K562 (cell line): ENCODE data around the gene PUS7L. TPM values are rescaled to one million over a fixed set of nuclear protein-coding genes. Genes with fewer than 3 reads are reported as not detected.
A peak's percentile ranks its signal among the peaks of the same experiment; 100 is the strongest.

Experiments used
- EP300 ChIP-seq: IDR thresholded peaks from 2 replicates; pipeline ENCODE4 v1.6.1; 2012; ENCODE audit warnings: low read length, improper control_type of control experiment
- EP400 ChIP-seq: fragments of 450-650 bp; IDR thresholded peaks from 2 replicates; pipeline ENCODE4 v1.6.1; 2017; ENCODE audit warnings: antibody characterized with exemption, mild to moderate bottlenecking, moderate library complexity
- ETV1 ChIP-seq: fragments of 450-650 bp; conservative IDR thresholded peaks from 2 replicates; pipeline ENCODE4 v1.6.1; 2016; ENCODE audit warnings: missing genetic modification characterization, control low read depth, low read depth, missing compliant biosample characterization
- HCFC1 ChIP-seq: IDR thresholded peaks from 2 replicates; pipeline ENCODE4 v1.6.1; 2012; ENCODE audit warnings: low read depth, low read length, improper control_type of control experiment
- HNRNPUL1 ChIP-seq: fragments of 200-400 bp; formaldehyde crosslinking; IDR thresholded peaks from 2 replicates; pipeline ENCODE4 v1.6.1; 2017; ENCODE audit warnings: low read length
- KLF6 ChIP-seq: fragments of 250-450 bp; sonication (Bioruptor Pico); IDR thresholded peaks from 2 replicates; pipeline ENCODE4 v1.4.0; 2020; ENCODE audit warnings: mild to moderate bottlenecking, moderate library complexity, borderline replicate concordance
- MED1 ChIP-seq: sonication (generic); formaldehyde crosslinking; IDR thresholded peaks from 2 replicates; pipeline ENCODE4 v1.8.1; 2023; ENCODE audit warnings: missing genetic modification reagents, borderline replicate concordance
- NCOA2 ChIP-seq, 2 experiments: fragments of 450-650 bp; IDR thresholded peaks; 2 replicates each; pipeline ENCODE4 v1.6.1; 2018; ENCODE audit warnings: mild to moderate bottlenecking in 2 of 2, moderate library complexity in 1 of 2; ENCODE audit not compliant: partially characterized antibody in 2 of 2
- NCOA6 ChIP-seq: fragments of 450-650 bp; IDR thresholded peaks from 2 replicates; pipeline ENCODE4 v1.6.1; 2017; ENCODE audit warnings: mild to moderate bottlenecking
- NFE2 ChIP-seq: IDR thresholded peaks from 2 replicates; pipeline ENCODE4 v1.6.1; 2014; ENCODE audit warnings: antibody characterized with exemption, low read depth
- PHF8 ChIP-seq: fragments of 200-600 bp; sonication (generic); IDR thresholded peaks from 2 replicates; pipeline ENCODE4 v1.6.1; 2012; ENCODE audit warnings: mixed run types, mild to moderate bottlenecking, inconsistent platforms, low read length, moderate library complexity, borderline replicate concordance
- PHTF2 ChIP-seq: fragments of 250-450 bp; sonication (Bioruptor Pico); IDR thresholded peaks from 2 replicates; pipeline ENCODE4 v1.5.0; 2021; ENCODE audit warnings: mild to moderate bottlenecking
- PTBP1 ChIP-seq: fragments of 200-400 bp; formaldehyde crosslinking; IDR thresholded peaks from 2 replicates; pipeline ENCODE4 v1.6.1; 2017; ENCODE audit warnings: low read depth, low read length
- SMARCA5 ChIP-seq: fragments of 450-650 bp; IDR thresholded peaks from 2 replicates; pipeline ENCODE4 v1.6.1; 2016
- TAF15 ChIP-seq: fragments of 200-400 bp; formaldehyde crosslinking; IDR thresholded peaks from 2 replicates; pipeline ENCODE4 v1.6.1; 2017; ENCODE audit warnings: mild to moderate bottlenecking, low read depth, low read length, moderate library complexity
- TFAM ChIP-seq: fragments of 250-450 bp; sonication (Bioruptor Pico); conservative IDR thresholded peaks from 2 replicates; pipeline ENCODE4 v1.5.0; 2021; ENCODE audit warnings: mild to moderate bottlenecking, moderate library complexity
- XRCC3 ChIP-seq: fragments of 450-650 bp; IDR thresholded peaks from 2 replicates; pipeline ENCODE4 v1.6.1; 2017; ENCODE audit warnings: mild to moderate bottlenecking, moderate library complexity
- ZFP30 ChIP-seq: fragments of 250-450 bp; sonication (Bioruptor Pico); IDR thresholded peaks from 2 replicates; pipeline ENCODE4 v1.8.0; 2022; ENCODE audit warnings: moderate library complexity, mild to moderate bottlenecking, inconsistent platforms, borderline replicate concordance
- ZNF324 ChIP-seq: fragments of 250-450 bp; sonication (Bioruptor Pico); IDR thresholded peaks from 2 replicates; pipeline ENCODE4 v1.4.0; 2020; ENCODE audit warnings: mild to moderate bottlenecking
- ZNF436 ChIP-seq: fragments of 250-450, 450-650 bp; sonication (Bioruptor Pico); formaldehyde crosslinking; IDR thresholded peaks from 2 replicates; pipeline ENCODE4 v1.7.0; 2020; ENCODE audit warnings: mild to moderate bottlenecking
- polyA plus RNA-seq, 8 experiments: library from polyadenylated mRNA; depleted of rRNA in 4 of 8; stranded (reverse) in 5 of 8; unstranded in 3 of 8; fragments of >200 nt; fragmentation: Nextera tagmentation in 2 of 8; fragmentation: Illumina TruSeq in 1 of 8; extraction: Ambion mirVana in 2 of 8; extraction: Trizol in 1 of 8; gene quantifications; 2 replicates each; pipeline versions ENCODE4 v1.2.1 to v1.2.3, GENCODE V29; 2011 to 2014; ENCODE audit warnings: inconsistent platforms in 1 of 8, missing spikeins in 1 of 8
- total RNA-seq, 7 experiments: library from RNA; depleted of rRNA in 6 of 7; stranded (reverse); fragments of >200 nt in 6 of 7; fragmentation: Illumina TruSeq in 2 of 7; extraction: Trizol in 2 of 7; gene quantifications; 2 replicates each; pipeline versions ENCODE4 v1.2.1 to v1.2.3, GENCODE V29; 2011 to 2021; ENCODE audit warnings: low replicate concordance in 1 of 7
- TF ChIP-seq, protein P1 (sequence below): fragments of 450-650 bp; formaldehyde crosslinking; IDR thresholded peaks from 2 replicates; pipeline ENCODE4 v1.4.0; 2022; ENCODE audit warnings: missing genetic modification characterization
- TF ChIP-seq, protein P2 (sequence below): fragments of 200-800 bp; sonication (Bioruptor generic); IDR thresholded peaks from 2 replicates; pipeline ENCODE4 v1.6.1; 2017; ENCODE audit warnings: missing genetic modification characterization, missing compliant biosample characterization
- TF ChIP-seq, protein P3 (sequence below): fragments of 450-650 bp; formaldehyde crosslinking; IDR thresholded peaks from 2 replicates; pipeline ENCODE4 v1.4.0; 2020; ENCODE audit warnings: mild to moderate bottlenecking, moderate library complexity

PUS7L gene
- total and polyA plus RNA-seq, 9 of the 15 experiments (the other 6 are each of a cell fraction or from before 2014, with no cell fraction given): 10.8 to 53.3 (median 25.2) TPM

DNA sequence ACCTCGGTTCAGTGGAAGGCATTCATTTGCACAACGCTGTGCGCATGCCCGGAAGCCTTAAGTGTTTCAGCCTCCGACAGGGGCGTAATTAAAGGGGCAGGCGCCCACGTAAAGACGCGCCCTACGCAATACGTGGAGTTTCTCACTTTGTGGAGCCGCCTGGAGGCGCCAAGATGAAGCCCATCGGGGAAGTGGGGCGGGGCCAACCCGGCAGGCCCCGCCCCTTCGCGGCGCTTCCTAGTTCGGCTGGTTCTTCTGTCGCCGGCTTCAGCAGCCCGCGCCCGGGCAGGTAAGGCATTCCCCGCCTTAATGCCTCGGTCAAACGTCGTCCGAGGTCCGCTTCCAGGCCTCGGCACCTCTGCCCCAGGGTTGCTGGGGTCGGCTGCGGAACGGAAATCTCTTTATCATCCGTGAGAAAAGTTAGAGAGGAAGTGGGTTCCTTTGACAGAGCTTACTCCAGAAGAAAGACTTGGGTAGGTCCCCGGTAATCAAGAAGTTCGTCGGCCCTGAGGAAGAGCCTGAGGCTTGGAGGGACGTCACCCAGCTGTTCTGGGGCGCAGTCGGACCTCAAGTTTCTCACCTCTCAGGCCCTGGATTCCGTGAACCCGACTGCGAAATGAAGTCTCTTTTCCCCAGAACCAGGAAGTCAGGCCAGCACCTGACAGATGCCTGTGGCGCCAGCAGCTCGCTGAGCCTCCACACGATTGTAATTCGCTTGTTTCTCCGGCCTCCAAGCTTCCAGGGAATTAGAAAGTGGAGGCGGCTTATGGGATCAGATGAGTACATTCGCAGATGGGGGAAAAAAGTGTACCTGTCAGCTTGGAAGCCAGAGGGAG is at the start of gene PUS7L, which contains the start of gene IRAK4 (continued):
- TF ChIP-seq ZNF436 (CRISPR knock-in tag) (no peak), ZFP30 (no peak), TAF15 (no peak; the same call in 1 of the 2 replicates), NCOA6 (peak; percentile 91), ETV1 (tag) (no peak), PHTF2 (CRISPR knock-in tag) (no peak), MED1 (CRISPR knock-in tag) (no peak), EP400 (peak; percentile 80), TFAM (no peak), EP300 (peak; percentile 16; the same call in 1 of the 2 replicates), ZNF324 (no peak), KLF6 (CRISPR knock-in tag) (no peak), NCOA2 (IDR thresholded peaks at IDR 0.05; ENCODE audit: partially characterized antibody in 2 of 2) (no peak), HCFC1 (peak; percentile 73), HNRNPUL1 (no peak), PHF8 (peak; percentile 85), PTBP1 (no peak), XRCC3 (no peak), NFE2 (no peak), SMARCA5 (no peak)
- TF ChIP-seq, protein P1, sequence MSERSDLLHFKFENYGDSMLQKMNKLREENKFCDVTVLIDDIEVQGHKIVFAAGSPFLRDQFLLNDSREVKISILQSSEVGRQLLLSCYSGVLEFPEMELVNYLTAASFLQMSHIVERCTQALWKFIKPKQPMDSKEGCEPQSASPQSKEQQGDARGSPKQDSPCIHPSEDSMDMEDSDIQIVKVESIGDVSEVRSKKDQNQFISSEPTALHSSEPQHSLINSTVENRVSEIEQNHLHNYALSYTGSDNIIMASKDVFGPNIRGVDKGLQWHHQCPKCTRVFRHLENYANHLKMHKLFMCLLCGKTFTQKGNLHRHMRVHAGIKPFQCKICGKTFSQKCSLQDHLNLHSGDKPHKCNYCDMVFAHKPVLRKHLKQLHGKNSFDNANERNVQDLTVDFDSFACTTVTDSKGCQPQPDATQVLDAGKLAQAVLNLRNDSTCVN (CRISPR knock-in tag): no peak
- TF ChIP-seq, protein P2, sequence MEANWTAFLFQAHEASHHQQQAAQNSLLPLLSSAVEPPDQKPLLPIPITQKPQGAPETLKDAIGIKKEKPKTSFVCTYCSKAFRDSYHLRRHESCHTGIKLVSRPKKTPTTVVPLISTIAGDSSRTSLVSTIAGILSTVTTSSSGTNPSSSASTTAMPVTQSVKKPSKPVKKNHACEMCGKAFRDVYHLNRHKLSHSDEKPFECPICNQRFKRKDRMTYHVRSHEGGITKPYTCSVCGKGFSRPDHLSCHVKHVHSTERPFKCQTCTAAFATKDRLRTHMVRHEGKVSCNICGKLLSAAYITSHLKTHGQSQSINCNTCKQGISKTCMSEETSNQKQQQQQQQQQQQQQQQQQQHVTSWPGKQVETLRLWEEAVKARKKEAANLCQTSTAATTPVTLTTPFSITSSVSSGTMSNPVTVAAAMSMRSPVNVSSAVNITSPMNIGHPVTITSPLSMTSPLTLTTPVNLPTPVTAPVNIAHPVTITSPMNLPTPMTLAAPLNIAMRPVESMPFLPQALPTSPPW (CRISPR knock-in tag): peak; percentile 57
- TF ChIP-seq, protein P3, sequence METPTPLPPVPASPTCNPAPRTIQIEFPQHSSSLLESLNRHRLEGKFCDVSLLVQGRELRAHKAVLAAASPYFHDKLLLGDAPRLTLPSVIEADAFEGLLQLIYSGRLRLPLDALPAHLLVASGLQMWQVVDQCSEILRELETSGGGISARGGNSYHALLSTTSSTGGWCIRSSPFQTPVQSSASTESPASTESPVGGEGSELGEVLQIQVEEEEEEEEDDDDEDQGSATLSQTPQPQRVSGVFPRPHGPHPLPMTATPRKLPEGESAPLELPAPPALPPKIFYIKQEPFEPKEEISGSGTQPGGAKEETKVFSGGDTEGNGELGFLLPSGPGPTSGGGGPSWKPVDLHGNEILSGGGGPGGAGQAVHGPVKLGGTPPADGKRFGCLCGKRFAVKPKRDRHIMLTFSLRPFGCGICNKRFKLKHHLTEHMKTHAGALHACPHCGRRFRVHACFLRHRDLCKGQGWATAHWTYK (CRISPR knock-in tag): no peak
